Subcutaneous adipose tissue (tissue), 4 donors: ENCODE data around the gene HECA. TPM values are rescaled to one million over a fixed set of nuclear protein-coding genes. Genes with fewer than 3 reads are reported as not detected.

Experiments used
- total RNA-seq, 4 donors: library from RNA; depleted of rRNA; stranded (reverse); fragments of >200 nt; gene quantifications; one replicate each; pipeline ENCODE4 v1.1.0, GENCODE V29; 2016
- TF ChIP-seq, protein P1 (sequence below): fragments of 450-650 bp; IDR thresholded peaks from one replicate; pipeline ENCODE4 v1.5.1; 2016; ENCODE audit warnings: low read depth, mild to moderate bottlenecking, control low read depth, antibody characterized with exemption, moderate library complexity

HECA gene
- total RNA-seq, 4 donors from 2014 or later, result 37.5 to 57.1 (median 49.1) TPM

DNA sequence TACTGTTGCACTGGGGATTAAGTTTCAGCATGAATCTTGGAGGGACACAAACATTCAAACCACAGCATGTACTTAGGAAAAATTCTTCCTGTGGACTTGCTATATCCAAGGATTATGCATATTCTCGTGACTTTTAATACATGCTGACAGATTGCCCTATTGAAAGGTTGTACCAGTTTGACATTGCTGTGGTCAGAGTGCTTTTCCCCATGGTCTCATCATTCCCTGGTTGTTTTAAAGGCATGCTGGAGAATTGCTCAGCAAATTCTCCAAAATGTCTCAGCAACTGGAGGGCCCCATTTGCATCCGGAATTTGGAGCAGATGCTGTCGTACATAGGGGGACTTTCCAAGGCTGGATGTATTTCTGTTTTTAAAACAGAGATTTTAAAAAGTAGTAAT lies 7.4 kb downstream of the HECA start:
- TF ChIP-seq, protein P1, sequence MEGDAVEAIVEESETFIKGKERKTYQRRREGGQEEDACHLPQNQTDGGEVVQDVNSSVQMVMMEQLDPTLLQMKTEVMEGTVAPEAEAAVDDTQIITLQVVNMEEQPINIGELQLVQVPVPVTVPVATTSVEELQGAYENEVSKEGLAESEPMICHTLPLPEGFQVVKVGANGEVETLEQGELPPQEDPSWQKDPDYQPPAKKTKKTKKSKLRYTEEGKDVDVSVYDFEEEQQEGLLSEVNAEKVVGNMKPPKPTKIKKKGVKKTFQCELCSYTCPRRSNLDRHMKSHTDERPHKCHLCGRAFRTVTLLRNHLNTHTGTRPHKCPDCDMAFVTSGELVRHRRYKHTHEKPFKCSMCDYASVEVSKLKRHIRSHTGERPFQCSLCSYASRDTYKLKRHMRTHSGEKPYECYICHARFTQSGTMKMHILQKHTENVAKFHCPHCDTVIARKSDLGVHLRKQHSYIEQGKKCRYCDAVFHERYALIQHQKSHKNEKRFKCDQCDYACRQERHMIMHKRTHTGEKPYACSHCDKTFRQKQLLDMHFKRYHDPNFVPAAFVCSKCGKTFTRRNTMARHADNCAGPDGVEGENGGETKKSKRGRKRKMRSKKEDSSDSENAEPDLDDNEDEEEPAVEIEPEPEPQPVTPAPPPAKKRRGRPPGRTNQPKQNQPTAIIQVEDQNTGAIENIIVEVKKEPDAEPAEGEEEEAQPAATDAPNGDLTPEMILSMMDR, result no peak

DNA sequence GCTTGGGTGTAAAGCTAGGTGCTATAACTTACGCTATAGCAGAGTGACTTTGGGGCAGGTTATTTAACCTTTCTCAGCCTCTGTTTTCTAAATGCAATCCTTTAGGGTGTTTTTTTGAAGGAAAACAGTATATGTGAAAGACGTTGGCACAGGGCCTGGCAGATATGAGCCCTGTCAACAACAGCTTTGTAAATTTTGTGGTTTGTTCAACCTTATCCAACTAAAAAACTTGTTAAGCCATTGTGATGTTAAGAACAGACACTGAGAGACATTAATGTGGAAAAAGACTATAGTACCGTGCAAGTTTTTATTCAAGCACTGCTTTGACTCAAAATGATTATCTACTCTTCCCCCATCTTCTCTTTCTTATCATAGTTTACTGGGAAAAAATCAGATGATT lies 8.2 kb downstream of the HECA start:
- TF ChIP-seq, protein P1, result no peak

GRCh38 chr6:139144490-139145085 lies 9.7 kb downstream of the HECA start:
- TF ChIP-seq, protein P1, result no peak

DNA sequence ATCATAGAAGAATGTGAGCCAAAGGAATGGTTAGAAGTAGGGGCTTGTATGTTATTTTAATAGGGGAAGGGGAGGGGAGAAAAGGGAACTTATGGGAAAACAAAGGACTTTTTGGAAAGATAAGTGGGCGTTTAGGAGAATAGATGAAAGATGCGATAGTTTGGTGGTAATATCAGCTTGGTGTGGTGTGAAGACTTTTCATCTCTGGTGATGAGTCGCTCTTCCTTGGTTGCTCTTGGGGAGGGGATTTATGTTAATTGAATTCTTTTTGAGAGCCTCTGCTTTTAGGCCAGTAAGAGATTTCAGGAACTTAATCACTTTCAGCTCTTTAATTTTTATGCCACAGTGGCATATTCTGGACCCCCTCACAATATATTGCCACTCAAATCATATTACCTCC lies 10.8 kb downstream of the HECA start:
- TF ChIP-seq, protein P1, result no peak

GRCh38 chr6:139146317-139146726 lies 11.4 kb downstream of the HECA start:
- TF ChIP-seq, protein P1, result no peak

GRCh38 chr6:139147628-139148027 lies 12.7 kb downstream of the HECA start:
- TF ChIP-seq, protein P1, result no peak

GRCh38 chr6:139148557-139149235 lies 13.8 kb downstream of the HECA start:
- TF ChIP-seq, protein P1, result no peak
